ENCODE results near the gene PITX1. TPM values are rescaled to one million over a fixed set of nuclear protein-coding genes. Genes with fewer than 3 reads are reported as not detected.

PITX1 gene
- total RNA-seq, 2 experiments from 2014 or later: 56.3 to 76.4 TPM

DNA sequence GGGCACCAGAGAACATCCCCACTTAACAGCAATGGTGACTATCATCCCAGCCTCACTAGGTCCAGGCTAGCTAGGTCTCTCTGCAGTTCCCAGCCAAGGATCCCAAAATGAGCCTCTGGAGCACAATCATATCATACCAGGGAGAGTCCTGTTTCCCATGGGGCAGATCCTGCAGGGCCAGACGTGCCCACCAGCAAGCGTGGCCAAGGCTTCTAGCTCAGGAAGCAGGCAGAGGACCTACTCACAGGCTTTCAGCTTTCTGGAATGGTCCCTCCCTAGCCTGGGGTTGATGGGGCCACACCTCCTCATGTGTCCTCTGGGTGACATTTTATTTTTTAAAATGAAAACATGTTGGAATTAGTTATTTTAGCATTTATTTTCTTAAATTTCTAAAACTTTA is 45.7 kb upstream of the PITX1 start:
- no TSS peak for BruUV-seq (replicated peaks)
- intact Hi-C loops (cut with micrococcal nuclease; ENCODE audit: unreplicated experiment): no loop called here
- H3K27ac ChIP-seq (ENCODE audit: low read depth, low read length, poor library complexity, severe bottlenecking): no peak overlapping the region
- H3K9me3 ChIP-seq (ENCODE audit: low read length): peaks cover 14% of the 10 kb centered on the region
- no peak for DNase-seq (ENCODE audit: low spot score)
- TF ChIP-seq, protein P1, sequence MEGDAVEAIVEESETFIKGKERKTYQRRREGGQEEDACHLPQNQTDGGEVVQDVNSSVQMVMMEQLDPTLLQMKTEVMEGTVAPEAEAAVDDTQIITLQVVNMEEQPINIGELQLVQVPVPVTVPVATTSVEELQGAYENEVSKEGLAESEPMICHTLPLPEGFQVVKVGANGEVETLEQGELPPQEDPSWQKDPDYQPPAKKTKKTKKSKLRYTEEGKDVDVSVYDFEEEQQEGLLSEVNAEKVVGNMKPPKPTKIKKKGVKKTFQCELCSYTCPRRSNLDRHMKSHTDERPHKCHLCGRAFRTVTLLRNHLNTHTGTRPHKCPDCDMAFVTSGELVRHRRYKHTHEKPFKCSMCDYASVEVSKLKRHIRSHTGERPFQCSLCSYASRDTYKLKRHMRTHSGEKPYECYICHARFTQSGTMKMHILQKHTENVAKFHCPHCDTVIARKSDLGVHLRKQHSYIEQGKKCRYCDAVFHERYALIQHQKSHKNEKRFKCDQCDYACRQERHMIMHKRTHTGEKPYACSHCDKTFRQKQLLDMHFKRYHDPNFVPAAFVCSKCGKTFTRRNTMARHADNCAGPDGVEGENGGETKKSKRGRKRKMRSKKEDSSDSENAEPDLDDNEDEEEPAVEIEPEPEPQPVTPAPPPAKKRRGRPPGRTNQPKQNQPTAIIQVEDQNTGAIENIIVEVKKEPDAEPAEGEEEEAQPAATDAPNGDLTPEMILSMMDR (conservative IDR thresholded peaks at IDR 0.05; ENCODE audit: low read length): no peak
- no peak for TF ChIP-seq EZH2phosphoT487 (IDR thresholded peaks at IDR 0.05; ENCODE audit: borderline replicate concordance, low read depth, low read length)
- H3K36me3 ChIP-seq (ENCODE audit: insufficient read depth, low read length): peaks cover 24% of the 10 kb centered on the region
- H3K79me2 ChIP-seq (ENCODE audit: insufficient read depth, low read depth, low read length): no peaks in the 10 kb centered on the region
- ChIA-PET POLR2A (interaction anchor here (0.6 to 0.8 kb wide), 2 partner anchors 23 to 47 kb away, joined by 3 read pairs; no protein-coding TSS in a partner anchor), CTCF (ENCODE audit: unreplicated experiment) (no interaction called here)
- H3K4me3 ChIP-seq (ENCODE audit: low read depth, low read length, poor library complexity, severe bottlenecking): no peak overlapping the region
- no peak overlapping the region for H2AFZ ChIP-seq (ENCODE audit: low read length)
- no peaks in the 10 kb centered on the region for H4K20me1 ChIP-seq (ENCODE audit: insufficient read depth, low read length)
- no peak overlapping the region for H3K4me2 ChIP-seq (ENCODE audit: low read length)
- H3K4me1 ChIP-seq (ENCODE audit: insufficient read depth, low read length, poor library complexity, severe bottlenecking): no peaks in the 10 kb centered on the region
- H3K9me2 ChIP-seq (ENCODE audit: insufficient read depth, low read length): no peaks in the 10 kb centered on the region

GRCh38 chr5:135079099-135079681 is 45.2 kb upstream of the PITX1 start:
- no peaks in the 10 kb centered on the region for H3K4me1 ChIP-seq (ENCODE audit: insufficient read depth, low read length, poor library complexity, severe bottlenecking)
- no peaks in the 10 kb centered on the region for H3K9me2 ChIP-seq (ENCODE audit: insufficient read depth, low read length)
- no peak overlapping the region for H3K4me3 ChIP-seq (ENCODE audit: low read depth, low read length, poor library complexity, severe bottlenecking)
- no peak for DNase-seq (ENCODE audit: low spot score)
- no peaks in the 10 kb centered on the region for H3K79me2 ChIP-seq (ENCODE audit: insufficient read depth, low read depth, low read length)
- no TSS peak for BruUV-seq (replicated peaks)
- H3K4me2 ChIP-seq (ENCODE audit: low read length): no peak overlapping the region
- H3K9me3 ChIP-seq (ENCODE audit: low read length): peaks cover 14% of the 10 kb centered on the region
- no peaks in the 10 kb centered on the region for H4K20me1 ChIP-seq (ENCODE audit: insufficient read depth, low read length)
- no peak overlapping the region for H2AFZ ChIP-seq (ENCODE audit: low read length)
- TF ChIP-seq, protein P1 (conservative IDR thresholded peaks at IDR 0.05; ENCODE audit: low read length): no peak
- TF ChIP-seq EZH2phosphoT487 (IDR thresholded peaks at IDR 0.05; ENCODE audit: borderline replicate concordance, low read depth, low read length): no peak
- CTCF ChIA-PET (ENCODE audit: unreplicated experiment): no interaction called here
- intact Hi-C loops (cut with micrococcal nuclease; ENCODE audit: unreplicated experiment): no loop called here
- peaks cover 24% of the 10 kb centered on the region for H3K36me3 ChIP-seq (ENCODE audit: insufficient read depth, low read length)
- no peak overlapping the region for H3K27ac ChIP-seq (ENCODE audit: low read depth, low read length, poor library complexity, severe bottlenecking)
- POLR2A ChIA-PET: interaction anchor here (0.6 to 0.8 kb wide), 2 partner anchors 24 to 46 kb away, joined by 3 read pairs; no protein-coding TSS in a partner anchor

GRCh38 chr5:135076801-135077200 is 42.8 kb upstream of the PITX1 start:
- no peaks in the 10 kb centered on the region for H4K20me1 ChIP-seq (ENCODE audit: insufficient read depth, low read length)

More at GRCh38 chr5:135076801-135077200, 42.8 kb upstream of the PITX1 start:
- Histone ChIP-seq H2AFZ (ENCODE audit: low read length) (no peak overlapping the region), H3K79me2 (ENCODE audit: insufficient read depth, low read depth, low read length) (no peaks in the 10 kb centered on the region), H3K4me2 (ENCODE audit: low read length) (no peak overlapping the region), H3K4me3 (ENCODE audit: low read depth, low read length, poor library complexity, severe bottlenecking) (no peak overlapping the region), H3K36me3 (ENCODE audit: insufficient read depth, low read length) (peaks cover 18% of the 10 kb centered on the region), H3K27ac (ENCODE audit: low read depth, low read length, poor library complexity, severe bottlenecking) (no peak overlapping the region), H3K9me2 (ENCODE audit: insufficient read depth, low read length) (no peaks in the 10 kb centered on the region), H3K4me1 (ENCODE audit: insufficient read depth, low read length, poor library complexity, severe bottlenecking) (no peaks in the 10 kb centered on the region), H3K9me3 (ENCODE audit: low read length) (peaks cover 12% of the 10 kb centered on the region)
- BruUV-seq (replicated peaks): no TSS peak
- POLR2A ChIA-PET: no interaction called here
- CTCF ChIA-PET (ENCODE audit: unreplicated experiment): no interaction called here
- intact Hi-C loops (cut with micrococcal nuclease; ENCODE audit: unreplicated experiment): no loop called here
- TF ChIP-seq, protein P1 (conservative IDR thresholded peaks at IDR 0.05; ENCODE audit: low read length): no peak
- no peak for TF ChIP-seq EZH2phosphoT487 (IDR thresholded peaks at IDR 0.05; ENCODE audit: borderline replicate concordance, low read depth, low read length)
- no peak for DNase-seq (ENCODE audit: low spot score)
